HG03442 (cell line): ENCODE data around the gene CCDC185.
"Not testable (repeated sequence)": the region's sequence is repeated elsewhere in the genome, so short reads cannot be mapped to it uniquely, and the experiment has no call there.

Experiments
- ATAC-seq: cut with Tn5 transposase; IDR thresholded peaks from one replicate; pipeline ENCODE4 v1.9.1; 2021; ENCODE audit warnings: mild to moderate bottlenecking, moderate library complexity; ENCODE audit not compliant: unreplicated experiment

CCDC185 gene

GRCh38 chr1:223394242-223394641, 1.0 kb downstream of the CCDC185 start:
- ATAC-seq: no peak

- no peak for ATAC-seq
Observed at GRCh38 chr1:223394706-223395105, 1.5 kb downstream of the CCDC185 start.

- not testable (repeated sequence) for ATAC-seq
Observed at GRCh38 chr1:223399393-223399792, 6.2 kb downstream of the CCDC185 start.

DNA sequence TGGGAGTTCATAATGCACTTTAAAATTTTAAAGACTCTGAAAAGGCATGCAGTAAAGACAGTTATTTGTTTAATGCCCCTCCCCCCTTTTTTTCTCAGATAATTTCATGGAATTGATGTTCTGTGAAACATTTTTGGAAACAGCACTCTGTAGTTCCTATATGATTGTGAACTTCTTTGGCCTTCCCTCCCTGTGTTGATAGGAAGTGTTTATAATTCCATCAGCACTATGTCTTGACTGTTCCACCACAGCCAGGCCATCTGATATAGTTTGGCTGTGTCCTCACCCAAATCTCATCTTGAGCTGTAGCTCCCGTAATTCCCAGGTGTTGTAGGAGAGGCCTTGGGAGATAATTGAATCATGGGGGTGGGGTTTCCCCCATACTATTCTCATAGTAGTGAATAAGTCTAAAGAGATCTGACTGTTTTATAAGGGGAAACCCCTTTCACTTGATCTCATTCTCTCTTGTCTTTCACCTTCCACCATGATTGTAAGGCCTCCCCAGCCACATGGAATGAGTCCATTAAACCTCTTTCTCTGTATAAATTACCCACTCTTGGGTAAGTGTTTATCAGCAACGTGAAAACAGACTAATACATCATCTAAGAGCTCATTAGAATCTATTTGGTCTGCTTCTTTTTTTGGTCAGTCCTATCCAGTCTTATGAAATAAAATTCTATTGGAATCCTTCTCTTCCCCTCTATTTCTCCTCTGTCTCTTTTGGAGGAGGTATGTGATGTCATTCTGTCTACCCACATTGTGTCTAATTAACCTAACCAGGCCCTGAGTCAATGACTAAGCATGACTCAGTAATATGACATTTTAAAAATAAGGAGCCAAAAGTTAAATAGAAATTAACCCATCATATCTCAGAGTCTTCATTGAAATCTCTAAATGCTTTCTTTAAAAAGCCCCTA, 8.9 kb downstream of the CCDC185 start:
- no peak for ATAC-seq

DNA sequence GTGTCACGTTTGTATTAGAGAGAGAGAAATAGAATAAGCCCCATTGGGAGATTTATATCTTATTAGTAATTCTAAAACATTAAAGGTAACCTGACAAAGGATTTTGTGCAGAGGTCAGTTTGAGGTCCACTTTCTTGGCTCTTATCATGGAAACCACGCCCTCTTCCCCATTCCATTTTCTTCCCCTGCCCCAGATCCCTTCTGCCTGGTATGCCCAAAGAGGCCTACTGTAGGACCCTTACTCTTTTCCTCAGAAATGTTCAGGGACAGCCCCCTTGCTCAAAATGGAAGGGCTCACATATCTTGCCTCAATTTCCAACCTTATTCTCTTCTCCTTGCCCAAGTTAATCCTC, 9.6 kb downstream of the CCDC185 start:
- ATAC-seq: no peak

- ATAC-seq: no peak
Observed at GRCh38 chr1:223403184-223403815, 10.1 kb downstream of the CCDC185 start.

GRCh38 chr1:223405507-223405906, 12.3 kb downstream of the CCDC185 start:
- no peak for ATAC-seq

DNA sequence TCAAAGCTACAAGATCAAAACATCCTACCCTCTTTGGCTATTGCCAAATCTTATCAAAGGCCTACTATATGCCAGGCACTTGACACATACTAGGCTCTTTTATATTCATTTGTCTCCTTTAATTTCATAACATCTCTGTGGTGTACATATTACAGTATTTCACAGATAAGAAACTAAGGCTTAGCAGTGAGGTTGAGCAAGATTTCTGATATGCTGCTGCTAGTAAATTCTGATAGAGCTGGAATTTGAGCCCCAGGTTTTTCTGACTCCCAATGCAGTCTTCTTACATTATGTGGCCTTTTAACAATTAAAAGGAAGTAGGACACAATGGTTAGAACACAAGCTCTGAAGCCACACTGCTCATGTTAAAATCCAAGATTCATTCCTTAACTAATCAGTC, 16.8 kb downstream of the CCDC185 start:
- no peak for ATAC-seq

GRCh38 chr1:223411309-223411708, 18.1 kb downstream of the CCDC185 start:
- no peak for ATAC-seq

GRCh38 chr1:223411710-223412109, 18.5 kb downstream of the CCDC185 start:
- no peak for ATAC-seq

- ATAC-seq: no peak
Observed at GRCh38 chr1:223413216-223413615, 20.0 kb downstream of the CCDC185 start.

DNA sequence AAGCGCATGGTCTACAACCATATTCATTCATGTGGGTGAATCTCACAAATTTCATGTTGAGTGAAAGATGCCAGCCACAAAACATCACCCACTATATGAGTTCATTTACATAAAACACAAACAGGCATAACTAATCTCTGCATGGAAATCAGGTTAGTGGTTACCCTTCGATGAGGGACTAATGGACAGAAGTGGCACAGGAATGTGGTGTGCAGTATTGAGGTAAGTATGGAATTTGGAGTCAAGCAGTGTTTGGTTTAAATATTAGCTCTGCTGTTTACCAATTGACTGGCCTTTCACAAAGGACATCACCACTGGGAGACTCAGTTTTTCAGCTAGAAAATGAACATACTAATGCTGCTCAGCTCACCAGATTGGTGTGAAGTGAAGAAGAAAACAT, 24.2 kb downstream of the CCDC185 start:
- ATAC-seq: no peak

- ATAC-seq: no peak
Observed at GRCh38 chr1:223417903-223418663, 24.9 kb downstream of the CCDC185 start.

DNA sequence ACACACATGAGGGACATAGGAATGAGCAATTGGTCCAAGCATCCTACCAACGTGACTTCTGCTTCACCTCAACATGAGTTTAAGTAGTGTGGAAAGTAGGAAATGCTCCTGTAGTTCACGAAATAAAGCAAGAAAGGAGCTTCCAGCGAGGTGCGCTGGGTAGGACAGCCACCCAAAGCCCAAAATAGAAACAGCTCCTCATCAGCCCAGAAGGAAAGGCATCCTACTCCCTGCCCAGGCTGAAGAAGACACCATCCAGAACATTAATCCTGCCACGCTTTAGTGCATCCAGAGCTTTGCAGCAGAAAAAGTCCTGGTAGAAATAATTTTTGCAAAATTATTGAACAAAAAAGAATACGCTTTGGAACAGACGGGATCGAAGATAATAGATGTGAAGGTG, 25.9 kb downstream of the CCDC185 start:
- ATAC-seq: no peak

DNA sequence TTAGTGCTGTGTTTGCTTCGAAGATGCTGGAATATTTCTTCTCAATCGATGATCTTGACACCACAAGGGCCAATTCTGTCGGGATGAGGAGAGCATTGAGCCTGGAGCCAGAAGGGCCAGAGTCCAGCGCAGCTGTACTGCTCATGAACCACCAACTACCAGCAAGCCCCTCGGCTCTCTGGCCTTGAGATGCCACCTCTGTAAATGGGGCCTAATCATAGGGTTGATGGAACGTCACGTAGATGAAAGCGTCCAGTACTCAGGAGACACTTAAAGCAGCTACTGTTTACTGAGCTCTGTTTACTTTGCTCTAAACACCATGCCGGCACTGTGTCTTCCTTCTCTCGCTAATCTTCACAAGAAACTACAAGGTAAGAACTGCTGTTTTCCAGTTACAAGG, 26.3 kb downstream of the CCDC185 start:
- ATAC-seq: no peak

- ATAC-seq: no peak
Observed at GRCh38 chr1:223421025-223421424, 27.8 kb downstream of the CCDC185 start.

DNA sequence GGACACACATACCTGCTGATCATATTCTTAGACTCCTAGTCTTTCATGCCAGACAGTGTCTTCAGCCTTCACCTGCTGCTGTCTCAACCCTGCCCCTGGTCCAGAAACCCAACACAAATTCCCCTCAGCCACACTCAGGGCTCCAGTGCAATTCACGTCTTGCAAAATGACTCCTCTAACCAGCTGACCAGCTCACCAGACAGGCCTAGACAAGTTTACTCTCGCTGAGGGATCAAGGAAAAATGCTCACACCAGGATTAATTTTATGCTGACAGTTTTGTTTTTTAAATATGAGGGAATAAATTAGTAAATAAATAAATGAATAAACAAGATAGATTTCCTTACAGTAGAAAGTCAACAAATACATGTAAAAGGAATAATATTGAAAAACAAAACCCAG, 28.5 kb downstream of the CCDC185 start:
- no peak for ATAC-seq

DNA sequence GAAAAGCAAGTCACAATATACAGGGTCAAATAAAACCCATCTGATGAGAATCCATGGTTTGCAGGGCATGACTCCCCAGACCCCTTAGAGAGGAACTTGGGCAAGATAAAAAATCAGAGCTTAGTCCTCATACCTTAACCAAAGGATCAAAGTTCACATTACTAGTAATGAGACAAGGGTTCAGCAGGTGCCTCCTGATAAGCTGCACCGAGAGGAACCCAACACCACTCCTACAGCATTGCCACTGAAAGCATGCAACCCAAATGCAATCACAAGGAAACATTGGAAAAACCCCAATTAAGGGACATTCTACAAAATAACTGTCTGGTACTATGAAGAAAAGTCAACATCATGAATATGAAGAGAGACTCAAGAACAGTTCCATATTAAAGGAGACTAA, 29.7 kb downstream of the CCDC185 start:
- ATAC-seq: no peak

DNA sequence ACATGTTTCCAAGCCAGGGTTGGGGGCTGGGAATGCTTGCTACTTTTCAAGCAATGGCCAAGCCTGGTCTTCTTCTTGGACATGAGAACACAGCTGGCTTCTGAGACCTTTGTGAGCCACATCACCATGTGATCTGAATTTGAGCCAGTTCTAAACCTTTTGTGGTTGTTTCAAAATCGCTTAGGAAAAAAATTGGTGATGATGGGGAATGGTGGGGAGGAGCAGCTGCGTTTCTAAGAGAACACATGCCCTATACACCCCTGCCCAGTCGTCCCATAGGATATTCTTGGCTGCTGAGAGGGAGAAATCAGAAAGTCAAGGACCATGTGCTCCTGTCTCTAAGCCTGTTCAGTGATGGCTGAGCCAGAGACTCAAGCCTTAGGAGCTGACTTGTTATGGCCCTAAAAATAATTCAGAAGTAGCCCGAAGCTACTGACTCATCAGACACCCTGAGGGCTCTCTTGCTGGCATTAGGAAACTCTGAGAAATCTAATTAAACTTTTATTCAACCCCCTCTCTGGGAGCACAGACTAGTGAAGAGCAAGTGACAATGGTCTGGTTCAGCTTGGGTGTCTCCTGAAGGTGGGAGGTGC, 30.5 kb downstream of the CCDC185 start:
- no peak for ATAC-seq

GRCh38 chr1:223425550-223425949, 32.3 kb downstream of the CCDC185 start:
- ATAC-seq: no peak

DNA sequence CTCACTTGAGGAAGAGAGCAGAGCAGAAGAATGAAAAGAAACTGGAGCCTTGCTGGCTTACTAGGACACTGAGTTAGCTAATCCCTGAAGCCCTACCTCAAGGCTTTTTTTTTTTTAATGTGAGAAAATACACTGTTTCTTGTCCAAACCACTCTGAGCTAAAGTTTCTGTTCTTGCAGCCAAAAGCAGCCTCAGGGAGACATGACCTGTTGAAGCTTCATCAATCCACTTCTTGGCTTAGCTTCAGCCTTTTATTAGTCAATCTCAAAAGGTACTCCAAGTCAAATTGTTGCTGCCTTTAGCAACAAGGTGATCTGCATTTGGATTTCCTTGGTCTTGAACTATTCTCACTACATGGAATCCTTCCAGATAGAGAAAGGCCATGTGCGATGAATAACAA, 33.7 kb downstream of the CCDC185 start:
- no peak for ATAC-seq
